Stimulated activated CD8-positive, alpha-beta memory T cell treated with anti-CD3 and anti-CD28 coated beads, Interleukin-7, amount 100 ng/mL, for 24 hours (primary cell): ENCODE results near the gene KLHDC8B.
A peak's percentile ranks its signal among the peaks of the same experiment; 100 is the strongest.

Experiments used
- DNase-seq: peaks from one replicate; pipeline ENCODE4 v3.0.0-alpha.2; 2020; ENCODE audit warnings: low read depth

The KLHDC8B gene

GRCh38 chr3:49171119-49171774 is at the start of gene KLHDC8B:
TSS of gene KLHDC8B (plus strand) at chr3:49171598. CDS start at chr3:49172770, 1,172 bp downstream.
- peak; percentile 70 for DNase-seq

- DNase-seq = no peak
Observed at GRCh38 chr3:49122022-49122421, 49.4 kb upstream of the KLHDC8B start.

- DNase-seq = no peak
Observed at GRCh38 chr3:49122451-49122850, 48.9 kb upstream of the KLHDC8B start.

- no peak for DNase-seq
Observed at GRCh38 chr3:49122886-49123545, 48.4 kb upstream of the KLHDC8B start.

GRCh38 chr3:49123687-49124086 is 47.7 kb upstream of the KLHDC8B start:
- DNase-seq = no peak

GRCh38 chr3:49124203-49124602 is 47.2 kb upstream of the KLHDC8B start:
- DNase-seq = no peak

- no peak for DNase-seq
Observed at GRCh38 chr3:49124991-49125670, 46.3 kb upstream of the KLHDC8B start.

GRCh38 chr3:49131040-49131439 is 40.4 kb upstream of the KLHDC8B start:
- no peak for DNase-seq

GRCh38 chr3:49131576-49131975 is 39.8 kb upstream of the KLHDC8B start:
- no peak for DNase-seq

GRCh38 chr3:49132073-49132436 is 39.3 kb upstream of the KLHDC8B start:
- DNase-seq = no peak

GRCh38 chr3:49132437-49133225 is 38.8 kb upstream of the KLHDC8B start, which contains the start of gene LAMB2:
TSS of gene LAMB2 (minus strand) at chr3:49133050. CDS start at chr3:49132867, 183 bp downstream.
- DNase-seq = no peak

- no peak for DNase-seq
Observed at GRCh38 chr3:49133226-49133951, 38.0 kb upstream of the KLHDC8B start.

GRCh38 chr3:49134471-49135265 is 36.7 kb upstream of the KLHDC8B start:
- no peak for DNase-seq

GRCh38 chr3:49135499-49135898 is 35.9 kb upstream of the KLHDC8B start:
- no peak for DNase-seq

GRCh38 chr3:49140080-49140479 is 31.3 kb upstream of the KLHDC8B start:
- no peak for DNase-seq

- no peak for DNase-seq
Observed at GRCh38 chr3:49148159-49148558, 23.2 kb upstream of the KLHDC8B start.

- DNase-seq = no peak
Observed at GRCh38 chr3:49151610-49152009, 19.8 kb upstream of the KLHDC8B start.

GRCh38 chr3:49153349-49153912 is 18.0 kb upstream of the KLHDC8B start:
- DNase-seq = no peak

- DNase-seq = no peak
Observed at GRCh38 chr3:49157289-49157688, 14.1 kb upstream of the KLHDC8B start.

- DNase-seq = peak; percentile 17
Observed at GRCh38 chr3:49158103-49158709, 13.2 kb upstream of the KLHDC8B start.
